Spleen (tissue), 7 donors: ENCODE results near the gene KCNAB2.

Experiments
- POLR2A ChIP-seq, 3 donors: fragments of 450-650 bp; IDR thresholded peaks; one replicate each; pipeline ENCODE4 v1.5.1; 2017; ENCODE audit warnings: antibody characterized with exemption in 3 of 3, mild to moderate bottlenecking in 1 of 3
- POLR2AphosphoS5 ChIP-seq, 3 donors: sonication (generic); formaldehyde crosslinking; IDR thresholded peaks; one replicate each; pipeline ENCODE4 v1.5.1; 2017; ENCODE audit warnings: antibody characterized with exemption in 3 of 3
- TF ChIP-seq, protein P1 (sequence below), 11 experiments: fragments of 200-600 bp in 7 of 11; fragments of 450-650 bp in 4 of 11; sonication (generic) in 4 of 11; IDR thresholded peaks in 8 of 11; conservative IDR thresholded peaks in 3 of 11; 1 replicate in 7 of 11; 2 replicates in 4 of 11; pipeline versions ENCODE4 v1.4.0 to v1.8.0; 2016 to 2021; ENCODE audit warnings: antibody characterized with exemption in 11 of 11, inconsistent platforms in 4 of 11, mild to moderate bottlenecking in 1 of 11
- donor health status: DM: no; HTN: no; CAD: no; lungs with moderate emphysema.
- donor health status: DM: no; HTN: no; CAD: no.
- donor health status: DM: no; HTN: no; CAD: no.

DNA sequence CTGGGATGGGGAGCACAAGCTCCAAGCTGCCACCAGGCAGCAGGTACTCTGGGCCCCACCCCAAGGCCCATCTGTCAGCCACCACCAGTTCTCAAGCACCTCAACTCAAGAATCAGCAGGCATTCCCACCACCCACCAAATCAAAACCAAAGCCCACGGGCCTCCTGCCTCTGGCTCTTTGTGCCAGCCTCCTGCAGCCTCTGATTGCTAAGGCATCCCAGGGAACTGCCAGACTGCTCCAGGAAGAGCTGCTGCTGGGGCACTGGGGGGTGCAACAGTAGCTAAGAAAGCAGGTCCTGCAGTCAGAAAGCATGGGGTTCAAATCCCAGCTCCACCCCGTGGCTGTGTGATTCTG lies 99.7 kb downstream of the KCNAB2 start:
- TF ChIP-seq, protein P1, sequence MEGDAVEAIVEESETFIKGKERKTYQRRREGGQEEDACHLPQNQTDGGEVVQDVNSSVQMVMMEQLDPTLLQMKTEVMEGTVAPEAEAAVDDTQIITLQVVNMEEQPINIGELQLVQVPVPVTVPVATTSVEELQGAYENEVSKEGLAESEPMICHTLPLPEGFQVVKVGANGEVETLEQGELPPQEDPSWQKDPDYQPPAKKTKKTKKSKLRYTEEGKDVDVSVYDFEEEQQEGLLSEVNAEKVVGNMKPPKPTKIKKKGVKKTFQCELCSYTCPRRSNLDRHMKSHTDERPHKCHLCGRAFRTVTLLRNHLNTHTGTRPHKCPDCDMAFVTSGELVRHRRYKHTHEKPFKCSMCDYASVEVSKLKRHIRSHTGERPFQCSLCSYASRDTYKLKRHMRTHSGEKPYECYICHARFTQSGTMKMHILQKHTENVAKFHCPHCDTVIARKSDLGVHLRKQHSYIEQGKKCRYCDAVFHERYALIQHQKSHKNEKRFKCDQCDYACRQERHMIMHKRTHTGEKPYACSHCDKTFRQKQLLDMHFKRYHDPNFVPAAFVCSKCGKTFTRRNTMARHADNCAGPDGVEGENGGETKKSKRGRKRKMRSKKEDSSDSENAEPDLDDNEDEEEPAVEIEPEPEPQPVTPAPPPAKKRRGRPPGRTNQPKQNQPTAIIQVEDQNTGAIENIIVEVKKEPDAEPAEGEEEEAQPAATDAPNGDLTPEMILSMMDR (IDR thresholded peaks at IDR 0.05 in 8 of 11, conservative IDR thresholded peaks at IDR 0.05 in 3 of 11) = no peak
- TF ChIP-seq POLR2A (IDR thresholded peaks at IDR 0.05) (no peak), POLR2AphosphoS5 (IDR thresholded peaks at IDR 0.05) (no peak)
